ENCODE data around the gene MTA1. TPM values are rescaled to one million over a fixed set of nuclear protein-coding genes. Genes with fewer than 3 reads are reported as not detected.

MTA1 gene
- total RNA-seq, 1 donor from 2014 or later = 192 TPM

GRCh38 chr14:105431256-105431655, 11.6 kb downstream of the MTA1 start:
- intact Hi-C loops (cut with micrococcal nuclease) = no loop called here
- H3K4me1 ChIP-seq = peaks cover 16% of the 10 kb centered on the region

GRCh38 chr14:105432657-105433056, 13.0 kb downstream of the MTA1 start:
- Histone ChIP-seq H3K27me3 (ENCODE audit: low read depth) (no peaks in the 10 kb centered on the region), H3K36me3 (peaks cover 7% of the 10 kb centered on the region), H3K9me3 (replicated peaks) (peaks cover 13% of the 10 kb centered on the region), H3K27ac (replicated peaks) (no peak overlapping the region), H3K4me3 (no peak overlapping the region), H3K4me1 (peaks cover 26% of the 10 kb centered on the region)
- DNase-seq = no peak
- intact Hi-C loops (cut with micrococcal nuclease) = no loop called here
- TF ChIP-seq CTCF (IDR thresholded peaks at IDR 0.05; ENCODE audit: borderline replicate concordance) = no peak

More at GRCh38 chr14:105431256-105431655, 11.6 kb downstream of the MTA1 start:
- Histone ChIP-seq H3K4me3 (no peak overlapping the region), H3K27me3 (ENCODE audit: low read depth) (no peaks in the 10 kb centered on the region), H3K27ac (replicated peaks) (peak overlapping the region; percentile 31), H3K36me3 (peaks cover 6% of the 10 kb centered on the region), H3K9me3 (replicated peaks) (peaks cover 19% of the 10 kb centered on the region)
- DNase-seq = no peak
- TF ChIP-seq CTCF (IDR thresholded peaks at IDR 0.05; ENCODE audit: borderline replicate concordance) = no peak

DNA sequence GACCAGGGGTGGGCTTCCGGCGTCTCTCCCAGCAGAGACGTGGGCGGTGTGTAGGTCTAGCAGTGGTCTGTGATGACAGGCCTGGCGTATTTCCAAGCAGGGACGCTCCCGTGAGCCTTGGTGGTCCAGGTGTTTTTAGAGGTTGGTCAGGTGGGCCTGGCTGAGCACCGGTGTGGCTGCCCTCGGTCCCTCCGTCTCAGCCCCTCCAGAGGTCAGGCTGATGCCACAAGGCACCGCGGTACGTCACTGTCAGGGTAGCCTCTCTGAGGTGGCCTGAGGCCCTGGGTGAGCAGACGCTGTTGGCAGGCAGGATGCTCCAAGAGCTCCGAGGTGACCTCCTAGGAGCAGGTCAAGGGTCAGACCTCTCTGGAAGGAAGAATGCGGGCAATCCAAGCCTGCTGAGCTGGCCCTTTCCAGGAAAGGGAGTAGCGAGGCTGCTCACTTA, 13.6 kb downstream of the MTA1 start:
- no peaks in the 10 kb centered on the region for H3K27me3 ChIP-seq (ENCODE audit: low read depth)
- no peak overlapping the region for H3K4me3 ChIP-seq
- intact Hi-C loops (cut with micrococcal nuclease) = no loop called here
- DNase-seq = no peak
- H3K36me3 ChIP-seq = peaks cover 7% of the 10 kb centered on the region
- H3K9me3 ChIP-seq (replicated peaks) = peaks cover 13% of the 10 kb centered on the region
- H3K4me1 ChIP-seq = peaks cover 32% of the 10 kb centered on the region
- TF ChIP-seq CTCF (IDR thresholded peaks at IDR 0.05; ENCODE audit: borderline replicate concordance) = no peak
- H3K27ac ChIP-seq (replicated peaks) = no peak overlapping the region

- H3K27me3 ChIP-seq (ENCODE audit: low read depth) = no peaks in the 10 kb centered on the region
- no peak overlapping the region for H3K4me3 ChIP-seq
- H3K36me3 ChIP-seq = peaks cover 14% of the 10 kb centered on the region
- no peak for DNase-seq
- no peak for TF ChIP-seq CTCF (IDR thresholded peaks at IDR 0.05; ENCODE audit: borderline replicate concordance)
- peaks cover 28% of the 10 kb centered on the region for H3K4me1 ChIP-seq
- H3K27ac ChIP-seq (replicated peaks) = no peak overlapping the region
- intact Hi-C loops (cut with micrococcal nuclease) = no loop called here
- peaks cover 9% of the 10 kb centered on the region for H3K9me3 ChIP-seq (replicated peaks)
These were observed 16.8 kb downstream of the MTA1 start for GRCh38 chr14:105436402-105436801.

DNA sequence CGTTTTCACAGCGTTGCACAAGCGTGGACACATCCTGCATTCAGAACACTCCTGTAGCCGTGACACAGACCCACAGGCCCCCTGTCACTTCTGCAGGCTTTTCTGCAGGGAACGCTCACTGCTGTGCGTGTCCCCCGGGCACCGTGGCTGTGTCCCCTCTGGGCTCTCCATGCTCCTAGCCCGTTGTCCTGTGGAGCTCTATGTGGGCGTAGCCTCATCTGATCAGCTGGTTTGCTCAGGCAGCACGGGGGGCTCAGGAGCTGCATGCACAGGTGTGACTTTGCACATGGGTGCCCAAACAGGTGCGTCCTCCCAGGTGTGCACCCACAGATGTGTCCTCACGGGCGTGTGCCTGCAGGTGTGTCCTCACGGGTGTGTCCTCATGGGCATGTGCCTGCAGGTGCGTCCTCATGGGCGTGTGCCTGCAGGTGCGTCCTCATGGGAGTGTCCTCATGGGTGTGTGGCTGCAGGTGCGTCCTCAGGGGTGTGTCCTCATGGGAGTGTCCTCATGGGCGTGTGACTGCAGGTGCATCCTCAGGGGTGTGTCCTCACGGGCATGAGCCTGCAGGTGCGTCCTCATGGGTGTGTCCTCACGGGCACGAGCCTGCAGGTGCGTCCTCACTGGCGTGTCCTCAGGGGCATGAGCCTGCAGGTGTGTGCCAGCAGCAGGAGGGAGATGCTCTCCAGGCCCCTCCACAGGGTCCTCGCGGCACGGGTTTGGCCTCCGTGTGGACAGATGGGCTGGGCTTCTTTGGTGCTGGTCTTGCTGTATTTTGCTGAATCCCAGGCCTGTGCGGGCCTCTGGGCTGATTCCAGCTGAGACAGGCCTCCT, 17.5 kb downstream of the MTA1 start:
- no peak for TF ChIP-seq CTCF (IDR thresholded peaks at IDR 0.05; ENCODE audit: borderline replicate concordance)
- Histone ChIP-seq H3K9me3 (replicated peaks) (peaks cover 6% of the 10 kb centered on the region), H3K4me1 (peaks cover 28% of the 10 kb centered on the region), H3K4me3 (no peak overlapping the region), H3K27ac (replicated peaks) (no peak overlapping the region), H3K27me3 (ENCODE audit: low read depth) (no peaks in the 10 kb centered on the region), H3K36me3 (peaks cover 14% of the 10 kb centered on the region)
- intact Hi-C loops (cut with micrococcal nuclease) = no loop called here
- DNase-seq = no peak

All from left ventricle myocardium inferior (tissue), 1 donor.